Endothelial cell of umbilical vein (primary cell): ENCODE data around the gene ID1. TPM values are rescaled to one million over a fixed set of nuclear protein-coding genes. Genes with fewer than 3 reads are reported as not detected.
A peak's percentile ranks its signal among the peaks of the same experiment; 100 is the strongest.

Source experiments
- BruUV-seq: library from RNA; stranded (reverse); fragments of 400-500 nt; replicated peaks from 2 replicates; lab custom pipeline; 2021; lab: Mats Ljungman, UMichigan
- CTCF ChIA-PET: fragments of 300-600, 350-600 bp; sonication (Branson Sonifier 250); formaldehyde crosslinking; loops from one replicate; lab custom pipeline; 2021; ENCODE audit warnings: antibody characterized with exemption, inconsistent platforms; lab: Charles Lee
- POLR2A ChIA-PET: fragments of 300-600, 350-600 bp; sonication (Branson Sonifier 250); formaldehyde crosslinking; loops from one replicate; lab custom pipeline; 2021; ENCODE audit warnings: antibody characterized with exemption, inconsistent platforms; lab: Charles Lee
- DNase-seq: peaks from one replicate; pipeline ENCODE4 v3.0.0-alpha.2; 2011; ENCODE audit warnings: low read depth, low spot score
- FAIRE-seq: peaks from 2 replicates; lab custom pipeline; 2011; peaks lifted over from hg19 to GRCh38; lab: Jason Lieb, UNC
- H2AFZ ChIP-seq: 2 replicates; pipeline ENCODE4 v1.6.0; 2012; ENCODE audit warnings: low read depth, low read length, control low read depth, inconsistent platforms
- H3K27ac ChIP-seq: 2 replicates; pipeline ENCODE4 v1.5.1; 2011; ENCODE audit warnings: low read depth, mild to moderate bottlenecking, control low read depth, low read length, moderate library complexity; ENCODE audit not compliant: insufficient read depth
- H3K27me3 ChIP-seq, 2 experiments: 2 replicates each; pipeline versions ENCODE4 v1.6.0 to v1.6.1; 2011; ENCODE audit warnings: low read length in 2 of 2, mixed read lengths in 1 of 2; ENCODE audit not compliant: control insufficient read depth in 2 of 2, insufficient read depth in 2 of 2
- H3K36me3 ChIP-seq, 2 experiments: 2 replicates in 1 of 2; 3 replicates in 1 of 2; pipeline ENCODE4 v1.5.1; 2011; ENCODE audit warnings: low read length in 2 of 2, mild to moderate bottlenecking in 1 of 2, moderate library complexity in 1 of 2; ENCODE audit not compliant: control insufficient read depth in 2 of 2, insufficient read depth in 2 of 2; ENCODE audit errors: extremely low read depth in 1 of 2
- H3K4me1 ChIP-seq: 3 replicates; pipeline ENCODE4 v1.5.1; 2011; ENCODE audit warnings: mild to moderate bottlenecking, low read length; ENCODE audit not compliant: control insufficient read depth, insufficient read depth; ENCODE audit errors: extremely low read depth
- H3K4me2 ChIP-seq: 2 replicates; pipeline ENCODE4 v1.6.1; 2011; ENCODE audit warnings: low read length, control low read depth, mixed read lengths; ENCODE audit not compliant: insufficient read depth
- H3K4me3 ChIP-seq, 3 experiments: fragments of 200-600 bp in 1 of 3; sonication (generic), shearing (Covaris generic) in 1 of 3; replicated peaks in 1 of 3; 2 replicates each; pipeline ENCODE4 v1.5.1; 2011 to 2016; ENCODE audit warnings: control low read depth in 3 of 3, low read length in 3 of 3, mild to moderate bottlenecking in 2 of 3, inconsistent platforms in 1 of 3, low read depth in 1 of 3, moderate library complexity in 1 of 3; ENCODE audit not compliant: insufficient read depth in 1 of 3
- H3K79me2 ChIP-seq: 2 replicates; pipeline ENCODE4 v1.6.0; 2012; ENCODE audit warnings: low read length, inconsistent platforms; ENCODE audit not compliant: control insufficient read depth, insufficient read depth
- H3K9ac ChIP-seq: replicated peaks from 2 replicates; pipeline ENCODE3; 2011; ENCODE audit warnings: low read length, control low read depth; ENCODE audit not compliant: insufficient read depth; ENCODE audit errors: extremely low read depth
- H3K9me1 ChIP-seq: replicated peaks from 3 replicates; pipeline ENCODE4 v1.6.0; 2011; ENCODE audit warnings: mild to moderate bottlenecking, low read length; ENCODE audit not compliant: control insufficient read depth, insufficient read depth; ENCODE audit errors: extremely low read depth
- H3K9me3 ChIP-seq: replicated peaks from 2 replicates; pipeline ENCODE4 v1.5.1; 2012; ENCODE audit warnings: low read length, inconsistent platforms; ENCODE audit not compliant: control insufficient read depth, insufficient read depth
- H4K20me1 ChIP-seq: replicated peaks from 2 replicates; pipeline ENCODE3; 2011; ENCODE audit warnings: mild to moderate bottlenecking, low read length; ENCODE audit not compliant: control insufficient read depth, insufficient read depth; ENCODE audit errors: extremely low read depth
- EZH2 ChIP-seq: IDR thresholded peaks from 2 replicates; pipeline ENCODE4 v1.6.1; 2012; ENCODE audit warnings: borderline replicate concordance, low read depth, mild to moderate bottlenecking, moderate library complexity, low read length, inconsistent platforms; ENCODE audit not compliant: severe bottlenecking
- FOS ChIP-seq: IDR thresholded peaks from 2 replicates; pipeline ENCODE4 v1.6.1; 2011; ENCODE audit warnings: mild to moderate bottlenecking, low read length, moderate library complexity, borderline replicate concordance; ENCODE audit not compliant: insufficient read depth
- GATA2 ChIP-seq: IDR thresholded peaks from 2 replicates; pipeline ENCODE4 v1.7.0; 2011; ENCODE audit warnings: low read depth, mild to moderate bottlenecking, moderate library complexity, mixed read lengths, low read length; ENCODE audit not compliant: insufficient read length, insufficient read depth
- JUN ChIP-seq: IDR thresholded peaks from 2 replicates; pipeline ENCODE4 v1.6.1; 2011; ENCODE audit warnings: borderline replicate concordance, low read depth; ENCODE audit not compliant: insufficient read length, insufficient read depth
- MAX ChIP-seq: IDR thresholded peaks from 2 replicates; pipeline ENCODE4 v1.6.1; 2011; ENCODE audit not compliant: insufficient read depth, insufficient read length
- MYC ChIP-seq: IDR thresholded peaks from one replicate; pipeline ENCODE4 v1.6.1; 2011; ENCODE audit warnings: mild to moderate bottlenecking, low read depth, low read length
- POLR2A ChIP-seq: IDR thresholded peaks from 2 replicates; pipeline ENCODE4 v1.6.1; 2012; ENCODE audit warnings: low read depth, mild to moderate bottlenecking, control low read depth, low read length
- POLR2AphosphoS5 ChIP-seq: IDR thresholded peaks from 2 replicates; pipeline ENCODE4 v1.6.1; 2012; ENCODE audit warnings: low read depth, mild to moderate bottlenecking, control low read depth, low read length, moderate library complexity; ENCODE audit not compliant: insufficient read depth
- dilution Hi-C: fragments of 300-500 bp; cut with MboI; formaldehyde crosslinking; loops from one replicate; pipeline ENCODE4 v1.15.0; 2019; ENCODE audit warnings: low sequenced_read_pairs; ENCODE audit not compliant: extremely low pct_ligation_motif_present
- intact Hi-C: fragments of 100-400 bp; cut with micrococcal nuclease; formaldehyde crosslinking; loops from one replicate; pipeline ENCODE4 v1.10.0; 2022
- polyA plus RNA-seq, 4 experiments: library from polyadenylated mRNA; depleted of rRNA in 3 of 4; stranded (reverse) in 3 of 4; unstranded in 1 of 4; fragments of >200 nt; gene quantifications; 2 replicates each; pipeline versions ENCODE4 v1.2.1 to v1.2.3, GENCODE V29; 2011 to 2012; ENCODE audit warnings: missing spikeins in 1 of 4
- total RNA-seq: library from RNA; stranded (reverse); gene quantifications from 2 replicates; pipeline ENCODE4 v1.2.3, GENCODE V29; 2021
- TF ChIP-seq, protein P1 (sequence below), 2 donors: IDR thresholded peaks; 1 replicate in 1 of 2; 2 replicates in 1 of 2; pipeline ENCODE4 v1.5.1; 2011; ENCODE audit warnings: low read length in 2 of 2, mild to moderate bottlenecking in 2 of 2, moderate library complexity in 2 of 2, control low read depth in 1 of 2, inconsistent platforms in 1 of 2, low read depth in 1 of 2; ENCODE audit not compliant: insufficient read depth in 1 of 2; ENCODE audit errors: extremely low read depth in 1 of 2

ID1 gene
- total and polyA plus RNA-seq, 2 donors (not counting 3 experiments of a cell fraction or from before 2014, with no cell fraction given): 78.9 to 152 TPM

GRCh38 chr20:31594558-31595379 lies 10.3 kb upstream of the ID1 start:
- H3K4me3 ChIP-seq: no peak overlapping the region
- no TSS peak for BruUV-seq
- FAIRE-seq: peak; percentile 77
- peaks cover 14% of the 10 kb centered on the region for H3K4me1 ChIP-seq
- intact Hi-C loops (no loop called here), dilution Hi-C loops (no loop called here)
- no peaks in the 10 kb centered on the region for H3K9me3 ChIP-seq
- DNase-seq: peak; percentile 62
- ChIA-PET CTCF (interaction anchor here (1.5 to 2.6 kb wide), 3 partner anchors 10 to 32 kb away, joined by 3 to 13 read pairs (median 5); no protein-coding TSS in a partner anchor), POLR2A (interaction anchor here (2.6 kb wide), 1 partner anchor 10 kb away, joined by 10 read pairs; the partner anchor contains the start of gene ID1)
- H3K4me2 ChIP-seq: no peak overlapping the region
- no peaks in the 10 kb centered on the region for H3K9me1 ChIP-seq
- no peaks in the 10 kb centered on the region for H3K79me2 ChIP-seq
- no peaks in the 10 kb centered on the region for H3K27me3 ChIP-seq
- H4K20me1 ChIP-seq: no peaks in the 10 kb centered on the region
- peak overlapping the region; percentile 13 for H2AFZ ChIP-seq
- no peak overlapping the region for H3K9ac ChIP-seq
- TF ChIP-seq JUN: no peak
- TF ChIP-seq GATA2: no peak
- no peak for TF ChIP-seq POLR2AphosphoS5
- TF ChIP-seq POLR2A: no peak
- TF ChIP-seq, protein P1, sequence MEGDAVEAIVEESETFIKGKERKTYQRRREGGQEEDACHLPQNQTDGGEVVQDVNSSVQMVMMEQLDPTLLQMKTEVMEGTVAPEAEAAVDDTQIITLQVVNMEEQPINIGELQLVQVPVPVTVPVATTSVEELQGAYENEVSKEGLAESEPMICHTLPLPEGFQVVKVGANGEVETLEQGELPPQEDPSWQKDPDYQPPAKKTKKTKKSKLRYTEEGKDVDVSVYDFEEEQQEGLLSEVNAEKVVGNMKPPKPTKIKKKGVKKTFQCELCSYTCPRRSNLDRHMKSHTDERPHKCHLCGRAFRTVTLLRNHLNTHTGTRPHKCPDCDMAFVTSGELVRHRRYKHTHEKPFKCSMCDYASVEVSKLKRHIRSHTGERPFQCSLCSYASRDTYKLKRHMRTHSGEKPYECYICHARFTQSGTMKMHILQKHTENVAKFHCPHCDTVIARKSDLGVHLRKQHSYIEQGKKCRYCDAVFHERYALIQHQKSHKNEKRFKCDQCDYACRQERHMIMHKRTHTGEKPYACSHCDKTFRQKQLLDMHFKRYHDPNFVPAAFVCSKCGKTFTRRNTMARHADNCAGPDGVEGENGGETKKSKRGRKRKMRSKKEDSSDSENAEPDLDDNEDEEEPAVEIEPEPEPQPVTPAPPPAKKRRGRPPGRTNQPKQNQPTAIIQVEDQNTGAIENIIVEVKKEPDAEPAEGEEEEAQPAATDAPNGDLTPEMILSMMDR (IDR thresholded peaks at IDR 0.05; ENCODE audit: extremely low read depth in 1 of 2, insufficient read depth in 1 of 2, low read depth in 1 of 2, low read length in 2 of 2): no peak
- no peak for TF ChIP-seq MAX
- no peak for TF ChIP-seq EZH2
- no peak for TF ChIP-seq FOS
- no peak for TF ChIP-seq MYC
- peak overlapping the region; percentile 70 for H3K27ac ChIP-seq
- no peaks in the 10 kb centered on the region for H3K36me3 ChIP-seq
